Kidney epithelial cell (primary cell): ENCODE measurements around the gene MAN1C1. TPM values are rescaled to one million over a fixed set of nuclear protein-coding genes. Genes with fewer than 3 reads are reported as not detected.
"Not testable (repeated sequence)": the region's sequence is repeated elsewhere in the genome, so short reads cannot be mapped to it uniquely, and the experiment has no call there.

Source experiments
- DNase-seq: peaks from one replicate; pipeline ENCODE4 v3.0.0-alpha.2; 2010; ENCODE audit warnings: low read depth
- H3K27me3 ChIP-seq: 2 replicates; pipeline ENCODE4 v1.6.0; 2011; ENCODE audit warnings: low read length; ENCODE audit not compliant: control insufficient read depth, insufficient read depth
- H3K36me3 ChIP-seq: 2 replicates; pipeline ENCODE4 v1.5.1; 2011; ENCODE audit warnings: low read length; ENCODE audit not compliant: control insufficient read depth, insufficient read depth
- H3K4me3 ChIP-seq: 2 replicates; pipeline ENCODE4 v1.5.1; 2011; ENCODE audit warnings: low read depth, mild to moderate bottlenecking, control low read depth, low read length
- total RNA-seq: library from RNA; depleted of rRNA; stranded (reverse); fragments of >200 nt; gene quantifications from 2 replicates; pipeline ENCODE4 v1.2.3, GENCODE V29; 2015
- TF ChIP-seq, protein P1 (sequence below): IDR thresholded peaks from 2 replicates; pipeline ENCODE4 v1.5.1; 2011; ENCODE audit warnings: mild to moderate bottlenecking, moderate library complexity, low read length, control low read depth, inconsistent platforms; ENCODE audit not compliant: insufficient read depth, poor library complexity, severe bottlenecking

MAN1C1 gene
- total RNA-seq, 1 donor from 2014 or later, result 1.4 TPM

DNA sequence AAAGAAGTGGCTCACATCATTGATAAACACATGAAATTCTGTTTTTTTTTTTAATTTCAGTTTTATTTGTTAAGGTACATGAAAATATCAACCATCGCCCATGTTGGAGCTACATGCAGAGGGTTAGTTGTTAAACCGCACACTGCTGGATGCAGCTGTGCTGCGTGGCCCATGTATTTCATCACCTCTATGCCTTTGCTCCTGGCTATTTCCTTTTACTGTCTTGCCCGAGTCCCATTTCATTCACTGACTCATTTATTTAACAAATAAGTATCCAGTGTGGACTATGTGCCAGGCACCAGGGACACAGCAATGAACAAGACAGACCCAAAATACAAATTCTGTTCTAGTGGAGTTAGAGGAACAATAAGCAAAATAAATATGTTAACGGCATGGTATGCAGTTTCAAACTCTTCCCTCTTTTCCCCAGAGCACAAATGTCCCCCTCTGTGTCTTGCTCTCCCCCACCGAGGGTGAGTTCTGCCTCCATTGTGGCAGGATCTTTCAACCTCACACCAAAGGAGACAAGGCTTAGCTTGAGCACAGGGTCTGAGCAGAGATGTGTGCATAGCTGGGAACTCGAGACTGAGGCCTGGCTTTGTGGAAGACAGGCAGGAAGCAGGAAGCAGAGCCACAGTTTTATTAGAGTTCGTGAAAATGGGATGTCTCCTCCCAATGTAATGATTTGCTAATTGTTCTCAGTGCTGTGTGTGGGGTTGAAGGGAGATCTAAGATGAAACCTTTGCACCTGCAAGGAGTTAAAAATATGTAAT lies 44.6 kb downstream of the MAN1C1 start:
- TF ChIP-seq, protein P1, sequence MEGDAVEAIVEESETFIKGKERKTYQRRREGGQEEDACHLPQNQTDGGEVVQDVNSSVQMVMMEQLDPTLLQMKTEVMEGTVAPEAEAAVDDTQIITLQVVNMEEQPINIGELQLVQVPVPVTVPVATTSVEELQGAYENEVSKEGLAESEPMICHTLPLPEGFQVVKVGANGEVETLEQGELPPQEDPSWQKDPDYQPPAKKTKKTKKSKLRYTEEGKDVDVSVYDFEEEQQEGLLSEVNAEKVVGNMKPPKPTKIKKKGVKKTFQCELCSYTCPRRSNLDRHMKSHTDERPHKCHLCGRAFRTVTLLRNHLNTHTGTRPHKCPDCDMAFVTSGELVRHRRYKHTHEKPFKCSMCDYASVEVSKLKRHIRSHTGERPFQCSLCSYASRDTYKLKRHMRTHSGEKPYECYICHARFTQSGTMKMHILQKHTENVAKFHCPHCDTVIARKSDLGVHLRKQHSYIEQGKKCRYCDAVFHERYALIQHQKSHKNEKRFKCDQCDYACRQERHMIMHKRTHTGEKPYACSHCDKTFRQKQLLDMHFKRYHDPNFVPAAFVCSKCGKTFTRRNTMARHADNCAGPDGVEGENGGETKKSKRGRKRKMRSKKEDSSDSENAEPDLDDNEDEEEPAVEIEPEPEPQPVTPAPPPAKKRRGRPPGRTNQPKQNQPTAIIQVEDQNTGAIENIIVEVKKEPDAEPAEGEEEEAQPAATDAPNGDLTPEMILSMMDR, result no peak
- Histone ChIP-seq H3K36me3 (no peaks in the 10 kb centered on the region), H3K4me3 (no peak overlapping the region), H3K27me3 (no peaks in the 10 kb centered on the region)
- DNase-seq, result no peak

DNA sequence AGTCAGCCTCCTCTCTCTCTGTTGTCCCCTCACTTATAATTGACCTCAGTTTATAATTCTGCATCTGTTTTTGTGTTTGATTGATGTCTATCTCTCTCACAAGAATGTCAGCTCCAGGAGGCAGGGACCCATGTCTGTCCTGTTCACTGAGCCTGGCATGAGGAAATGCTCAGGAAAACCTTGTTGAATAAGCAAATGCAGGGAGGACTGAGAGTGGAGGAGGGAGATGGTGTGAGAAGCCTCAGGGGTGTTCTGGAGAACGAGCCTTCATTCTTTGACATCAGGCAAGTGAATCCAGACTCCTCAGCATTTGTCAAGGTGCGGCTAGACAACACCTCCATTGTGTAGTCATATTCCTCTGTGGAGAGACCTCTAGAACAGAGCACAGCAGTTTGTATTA lies 45.5 kb downstream of the MAN1C1 start:
- Histone ChIP-seq H3K27me3 (no peaks in the 10 kb centered on the region), H3K4me3 (no peak overlapping the region), H3K36me3 (no peaks in the 10 kb centered on the region)
- DNase-seq, result no peak
- TF ChIP-seq, protein P1, result no peak

DNA sequence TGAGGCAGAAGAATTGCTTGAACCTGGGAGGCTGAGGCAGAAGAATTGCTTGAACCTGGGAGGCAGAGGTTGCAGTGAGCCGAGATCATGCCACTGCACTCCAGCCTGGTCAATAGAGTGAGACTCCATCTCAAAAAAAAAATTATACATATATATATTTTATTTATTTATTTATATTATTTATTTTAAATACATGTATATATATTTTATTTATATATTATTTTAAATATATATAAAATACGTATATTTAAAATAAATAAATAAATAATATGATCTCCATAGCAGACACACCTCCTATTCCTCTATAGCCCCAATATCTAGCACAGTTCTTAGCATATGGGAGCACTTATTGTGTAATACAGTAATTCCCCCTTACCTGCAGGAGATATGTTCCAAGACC lies 46.4 kb downstream of the MAN1C1 start:
- not testable (repeated sequence) for H3K27me3 ChIP-seq, DNase-seq, H3K36me3 ChIP-seq, H3K4me3 ChIP-seq

DNA sequence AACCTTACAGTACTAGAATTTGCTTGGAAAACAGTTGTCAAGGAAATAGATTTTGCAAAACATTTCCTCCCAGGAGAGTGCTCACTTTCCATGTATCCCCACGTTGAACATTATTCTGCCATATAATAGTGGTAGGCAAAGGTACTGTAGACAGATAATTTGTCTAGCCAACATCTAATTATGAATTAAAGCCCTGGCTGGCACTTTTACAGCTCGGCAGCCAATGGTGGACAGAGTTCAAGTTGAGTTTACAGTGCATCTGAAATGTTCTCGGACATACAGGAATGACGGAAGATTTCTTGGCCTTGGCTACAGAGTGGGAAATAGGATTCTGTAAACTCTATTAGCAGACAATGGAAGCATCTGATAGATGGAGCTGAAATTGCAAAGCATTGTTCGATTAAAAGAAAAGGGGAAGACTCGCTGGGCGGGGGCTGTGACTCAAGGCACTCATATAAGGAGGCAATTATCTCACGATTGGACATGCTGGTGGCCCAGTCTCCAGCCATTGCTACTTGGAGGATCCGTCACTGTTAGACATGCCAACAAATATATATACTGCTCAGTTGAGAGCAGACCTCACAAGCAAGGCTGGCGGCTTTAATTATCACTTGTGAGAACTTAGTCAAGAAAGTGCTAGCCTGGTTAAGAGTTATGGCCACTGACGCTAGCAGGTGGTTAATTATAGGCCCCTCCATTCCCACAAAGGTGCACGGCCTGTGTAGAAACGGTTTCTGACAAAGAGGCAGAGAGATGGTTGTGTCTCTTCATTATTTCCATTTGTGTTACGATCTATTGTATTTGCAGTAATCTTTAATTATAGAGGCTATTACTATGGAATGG lies 48.0 kb downstream of the MAN1C1 start:
- TF ChIP-seq, protein P1, result no peak
- no peak for DNase-seq
- no peaks in the 10 kb centered on the region for H3K27me3 ChIP-seq
- no peak overlapping the region for H3K4me3 ChIP-seq
- no peaks in the 10 kb centered on the region for H3K36me3 ChIP-seq

DNA sequence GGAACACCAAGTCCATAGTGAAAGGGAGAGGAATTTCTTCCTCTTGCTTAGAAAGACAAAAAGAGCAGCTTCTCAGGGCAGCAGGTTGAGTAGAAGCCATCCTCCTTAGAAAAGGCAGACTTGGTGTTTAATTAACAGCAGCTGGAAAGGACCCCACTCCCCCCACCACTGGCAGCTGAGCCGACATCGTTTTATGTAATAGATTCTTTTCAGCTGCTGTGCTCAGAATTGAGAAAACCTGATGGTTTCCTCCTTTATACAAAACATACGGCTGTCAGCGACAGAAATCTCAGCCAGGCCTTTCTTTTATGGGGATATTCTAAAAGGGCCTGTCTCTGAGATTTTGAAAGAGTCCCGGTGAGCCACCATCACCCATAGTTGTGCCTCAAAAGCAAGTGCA lies 49.9 kb downstream of the MAN1C1 start:
- TF ChIP-seq, protein P1, result no peak
- H3K27me3 ChIP-seq, result no peaks in the 10 kb centered on the region
- no peak for DNase-seq

DNA sequence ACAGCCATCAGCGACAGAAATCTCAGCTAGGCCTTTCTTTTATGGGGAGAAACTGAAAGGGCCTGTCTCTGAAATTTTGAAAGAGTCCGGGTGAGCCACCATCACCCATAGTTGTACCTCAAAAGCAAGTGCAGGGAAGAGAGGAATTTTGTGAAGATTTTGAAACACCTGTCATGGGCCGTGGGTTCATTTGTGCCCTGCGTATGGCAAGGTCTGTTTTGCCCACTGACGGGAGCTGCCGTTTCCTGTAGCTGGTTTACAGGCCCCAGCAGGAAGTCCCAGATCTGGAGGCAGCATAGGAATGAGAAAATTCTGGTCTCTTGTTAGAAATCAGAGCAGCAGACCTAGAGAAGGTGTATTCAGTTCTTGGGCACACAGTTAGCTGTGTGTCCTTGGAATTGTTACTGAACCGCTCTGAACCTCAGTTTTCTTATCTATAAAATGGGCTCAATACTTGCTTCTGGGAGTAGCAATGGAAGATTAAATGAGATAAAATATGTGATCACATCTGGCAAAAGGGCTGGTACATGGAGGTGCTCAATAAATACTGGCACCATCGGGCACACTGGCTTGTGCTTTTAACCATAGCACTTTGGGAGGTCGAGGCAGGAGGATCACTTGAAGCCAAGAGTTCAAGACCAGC lies 52.5 kb downstream of the MAN1C1 start:
- no peak overlapping the region for H3K4me3 ChIP-seq
- peaks cover 1% of the 10 kb centered on the region for H3K27me3 ChIP-seq
- TF ChIP-seq, protein P1, result no peak
- no peaks in the 10 kb centered on the region for H3K36me3 ChIP-seq
- DNase-seq, result no peak

More for the DNA sequence above, 49.9 kb downstream of the MAN1C1 start:
- no peak overlapping the region for H3K4me3 ChIP-seq
- no peaks in the 10 kb centered on the region for H3K36me3 ChIP-seq
